Right forelimb (tissue), 1 donor: Measurements from ENCODE around the gene ZFHX3.
"Not testable (repeated sequence)": the region's sequence is repeated elsewhere in the genome, so short reads cannot be mapped to it uniquely, and the experiment has no call there.

Experiments used
- DNase-seq: peaks from one replicate; pipeline ENCODE4 v3.0.0-alpha.2; 2018

Gene ZFHX3

DNA sequence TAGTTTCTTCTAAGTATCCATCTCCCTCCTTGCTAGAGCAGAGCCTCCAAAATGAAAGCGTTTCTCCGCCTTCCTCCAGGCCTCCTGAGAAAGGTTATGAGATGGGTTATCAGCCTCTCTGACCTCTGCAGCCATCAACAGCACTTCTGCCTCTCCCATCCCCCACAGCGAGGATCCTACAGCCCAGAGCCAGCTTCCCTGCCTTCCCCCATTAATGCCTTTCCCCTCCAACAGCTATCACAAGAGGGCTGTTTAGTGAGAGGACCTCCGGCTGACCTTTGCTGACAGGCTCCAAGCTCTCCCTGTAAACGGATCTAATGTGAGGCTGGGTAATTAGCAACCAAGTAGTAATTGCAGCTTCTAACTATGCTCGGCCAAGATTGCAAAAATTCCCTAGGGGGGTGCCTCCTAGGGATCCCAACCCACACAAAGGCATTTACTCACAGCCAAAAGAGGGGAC lies 55.8 kb downstream of the ZFHX3 start:
- DNase-seq: no peak

DNA sequence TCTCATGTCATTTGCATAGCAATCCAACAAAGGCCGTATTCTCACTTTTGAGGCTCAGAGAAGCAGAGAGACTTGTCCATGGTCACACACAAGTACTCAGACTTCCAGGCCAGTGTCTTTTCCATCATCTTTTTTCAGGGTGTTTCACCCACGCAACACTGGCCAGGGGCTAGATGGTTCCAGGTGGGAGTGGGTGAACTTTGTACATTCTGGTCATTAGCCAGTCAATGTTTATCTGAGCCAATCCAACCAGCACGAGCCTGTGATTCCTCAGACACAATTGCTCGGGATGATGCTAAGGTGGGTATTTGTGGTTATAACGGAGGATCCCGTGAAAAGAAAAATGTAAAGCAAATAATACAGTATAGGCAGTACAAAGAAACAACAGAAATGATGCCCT lies 56.3 kb downstream of the ZFHX3 start:
- no peak for DNase-seq

DNA sequence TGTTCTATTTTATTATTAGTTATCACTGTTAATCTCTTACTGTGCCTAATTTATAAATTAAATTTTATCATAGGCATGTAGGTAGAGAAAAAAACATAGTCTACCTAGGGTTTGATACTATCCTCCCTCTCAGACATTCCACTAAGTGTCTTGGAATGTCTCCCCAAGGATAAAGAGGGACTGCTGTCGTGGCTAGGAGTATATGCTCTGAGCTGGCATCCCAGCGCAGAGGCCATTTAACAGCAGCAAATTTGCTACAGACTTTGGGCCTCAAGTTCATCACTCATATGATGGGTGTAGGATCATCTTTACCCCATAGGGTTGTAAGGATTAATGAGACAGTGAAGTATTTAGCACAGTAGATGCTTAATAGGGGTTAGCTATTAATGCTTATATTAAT lies 56.7 kb downstream of the ZFHX3 start:
- DNase-seq: no peak

DNA sequence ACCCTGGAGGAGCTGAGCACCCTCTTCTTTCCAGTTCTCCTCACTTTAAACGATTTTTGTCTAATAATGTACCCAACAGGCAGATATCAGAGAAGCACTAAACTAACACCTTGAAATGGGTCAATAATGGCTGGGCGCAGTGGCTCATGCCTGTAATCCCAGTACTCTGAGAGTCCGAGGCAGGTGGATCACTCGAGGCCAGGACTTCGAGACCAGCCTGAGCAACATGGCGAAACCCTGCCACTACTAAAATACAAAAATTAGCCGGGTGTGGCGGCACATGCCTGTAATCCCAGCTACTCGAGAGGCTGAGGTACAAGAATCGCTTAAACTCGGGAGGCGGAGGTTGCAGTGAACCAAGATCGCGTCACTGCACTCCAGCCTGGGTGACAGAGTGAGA lies 57.4 kb downstream of the ZFHX3 start:
- DNase-seq: no peak

DNA sequence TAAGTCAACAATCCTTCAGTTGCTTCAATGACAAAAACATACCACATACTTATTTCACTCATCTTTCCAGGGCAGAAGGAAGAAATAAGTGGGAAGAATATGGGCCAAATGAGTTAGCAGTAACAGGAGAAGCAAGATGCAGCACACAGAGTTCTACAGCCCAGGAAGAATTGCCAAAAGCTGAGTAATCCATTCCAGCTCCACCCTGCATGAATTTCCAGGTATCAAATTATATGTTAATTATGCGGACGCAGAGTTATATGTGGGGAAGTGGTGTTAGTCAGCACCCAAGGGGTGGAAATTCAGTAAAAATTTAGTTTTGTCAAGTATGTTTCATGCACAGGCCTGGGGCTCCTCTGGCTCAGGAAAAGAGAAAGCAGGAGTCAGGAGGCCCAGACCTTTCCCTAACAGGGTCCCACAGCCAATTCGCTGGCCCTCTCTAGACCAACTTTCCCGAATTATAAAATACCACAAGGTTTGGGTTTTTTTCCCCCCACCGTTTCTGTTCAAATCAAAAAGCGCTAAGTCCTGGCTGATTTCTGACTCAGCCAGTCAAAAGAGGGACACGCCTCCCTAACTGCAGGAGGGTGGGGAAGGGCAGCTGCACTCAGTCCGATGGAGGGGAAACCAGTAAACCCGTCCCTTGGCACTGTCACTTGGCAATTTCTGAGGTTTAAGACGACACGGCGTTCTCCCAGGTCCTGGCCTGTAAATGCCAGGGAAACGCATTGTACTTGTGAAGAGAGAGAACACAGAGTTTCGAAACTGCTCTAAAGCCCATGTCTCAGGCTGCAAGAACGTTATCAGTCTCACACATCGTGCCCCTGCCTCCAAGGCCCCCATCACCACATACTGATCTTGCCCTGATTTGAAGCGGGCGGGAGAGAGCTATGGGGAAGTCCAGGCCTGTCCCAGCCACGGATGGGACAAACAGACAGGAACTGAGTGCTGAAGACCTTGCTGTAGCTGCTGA lies 58.1 kb downstream of the ZFHX3 start:
- DNase-seq: peak; percentile 78

DNA sequence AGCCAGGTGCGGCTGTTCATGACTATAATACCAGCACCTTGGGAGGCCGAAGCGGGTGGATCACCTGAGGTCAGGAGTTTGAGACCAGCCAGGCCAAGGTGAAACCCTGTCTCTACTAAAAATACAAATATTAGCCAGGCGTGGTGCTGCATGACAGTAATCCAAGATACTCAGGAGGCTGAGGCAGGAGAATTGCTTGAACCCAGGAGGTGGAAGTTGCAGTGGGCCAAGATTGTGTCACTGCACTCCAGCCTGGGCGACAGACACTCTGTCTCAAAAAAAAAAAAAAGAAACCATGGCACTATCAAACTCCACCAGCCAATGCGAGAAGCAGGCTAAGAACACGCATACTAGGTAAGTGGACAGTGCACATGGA lies 58.7 kb downstream of the ZFHX3 start:
- DNase-seq: not testable (repeated sequence)

DNA sequence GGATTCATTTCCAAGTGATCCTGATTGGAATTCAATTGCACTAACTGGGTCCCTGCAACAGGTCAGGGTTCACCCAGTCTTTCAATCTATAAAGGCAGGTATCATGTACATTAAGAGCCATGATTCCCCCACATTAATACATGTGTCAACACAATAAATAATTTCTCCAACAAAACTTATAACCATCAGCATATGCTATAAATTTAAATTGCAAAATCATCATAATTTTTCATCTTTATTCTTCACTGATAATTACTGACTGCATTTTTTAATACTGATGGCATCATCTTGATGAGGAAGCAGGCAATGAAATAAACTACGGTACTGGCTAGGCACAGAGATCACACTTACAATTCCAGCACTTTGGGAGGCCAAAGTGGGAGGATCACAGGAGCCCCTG lies 59.4 kb downstream of the ZFHX3 start:
- DNase-seq: no peak

DNA sequence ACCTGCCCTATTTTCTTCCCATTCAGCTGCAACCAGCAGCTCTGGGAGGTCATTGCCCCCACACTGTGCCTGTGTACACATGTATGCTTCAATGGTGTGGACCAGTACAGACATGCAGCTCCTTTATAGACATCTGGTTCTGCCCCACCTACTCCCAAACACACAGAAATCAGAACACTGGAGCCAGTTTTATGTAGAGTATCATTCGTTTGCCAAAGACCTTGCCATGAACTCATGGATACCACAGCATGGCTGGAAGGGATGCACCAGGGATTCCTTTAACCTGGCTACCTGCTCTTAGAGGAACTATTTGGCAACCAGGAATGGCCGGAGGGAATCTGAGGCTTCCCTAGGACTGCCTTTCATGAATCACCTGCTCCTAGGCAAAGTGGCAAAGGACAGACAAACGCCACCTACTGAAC lies 60.4 kb downstream of the ZFHX3 start:
- DNase-seq: no peak

DNA sequence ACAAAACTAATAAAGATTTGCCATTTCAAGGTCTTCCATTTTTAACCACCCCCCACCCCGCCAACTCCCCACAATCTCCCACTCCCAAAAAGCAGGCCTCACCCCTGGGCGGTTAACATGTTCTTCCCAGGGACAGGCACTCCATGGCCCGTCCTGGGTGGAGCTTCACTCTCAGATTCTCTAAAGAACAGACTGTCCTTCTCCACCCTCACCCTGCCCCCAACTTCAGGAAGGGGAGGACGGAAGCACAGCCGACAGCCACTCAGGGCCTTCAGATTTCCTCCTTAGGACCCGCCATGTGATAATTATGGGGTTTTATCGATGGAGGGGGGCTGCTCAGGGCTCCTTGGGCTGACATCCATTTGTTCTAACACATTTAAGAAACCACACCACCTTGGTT lies 61.9 kb downstream of the ZFHX3 start:
- DNase-seq: peak; percentile 55

DNA sequence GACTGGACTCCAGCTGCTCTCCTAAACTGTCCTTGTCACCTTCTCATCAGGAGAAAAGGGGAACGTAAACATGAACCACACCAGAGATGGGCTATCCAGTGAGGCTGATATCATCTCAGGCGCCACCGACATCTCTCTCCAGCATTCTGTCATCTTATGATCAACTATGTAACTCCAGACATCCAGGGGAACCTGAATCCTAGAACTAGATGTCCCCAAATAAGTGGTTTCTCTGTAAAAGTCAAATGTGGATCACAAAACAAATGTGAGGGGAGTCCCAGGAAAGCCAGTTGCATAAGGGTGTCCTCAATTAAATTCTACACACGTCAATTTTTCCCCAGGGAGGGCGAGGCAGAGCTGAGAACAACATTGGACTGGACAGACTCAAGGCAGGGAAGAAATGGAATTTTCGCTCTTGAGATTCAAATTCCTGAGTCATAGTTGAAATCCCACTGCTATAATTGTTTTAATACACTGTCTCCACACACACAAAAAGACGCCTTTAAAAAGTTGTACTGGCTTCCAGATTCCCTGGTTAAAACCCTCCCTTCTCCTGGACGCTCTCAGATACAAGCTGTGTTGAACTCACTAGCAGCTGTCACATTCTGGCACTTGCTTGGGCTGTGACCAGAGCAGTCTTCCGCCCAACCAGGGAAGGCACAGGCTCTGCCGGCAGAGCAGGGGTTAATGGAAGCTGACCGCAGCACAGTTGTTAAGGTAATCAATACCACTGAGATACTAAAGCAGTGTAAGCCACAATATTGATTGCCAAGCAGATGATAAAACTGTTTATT lies 62.6 kb downstream of the ZFHX3 start:
- peak; percentile 63 for DNase-seq

DNA sequence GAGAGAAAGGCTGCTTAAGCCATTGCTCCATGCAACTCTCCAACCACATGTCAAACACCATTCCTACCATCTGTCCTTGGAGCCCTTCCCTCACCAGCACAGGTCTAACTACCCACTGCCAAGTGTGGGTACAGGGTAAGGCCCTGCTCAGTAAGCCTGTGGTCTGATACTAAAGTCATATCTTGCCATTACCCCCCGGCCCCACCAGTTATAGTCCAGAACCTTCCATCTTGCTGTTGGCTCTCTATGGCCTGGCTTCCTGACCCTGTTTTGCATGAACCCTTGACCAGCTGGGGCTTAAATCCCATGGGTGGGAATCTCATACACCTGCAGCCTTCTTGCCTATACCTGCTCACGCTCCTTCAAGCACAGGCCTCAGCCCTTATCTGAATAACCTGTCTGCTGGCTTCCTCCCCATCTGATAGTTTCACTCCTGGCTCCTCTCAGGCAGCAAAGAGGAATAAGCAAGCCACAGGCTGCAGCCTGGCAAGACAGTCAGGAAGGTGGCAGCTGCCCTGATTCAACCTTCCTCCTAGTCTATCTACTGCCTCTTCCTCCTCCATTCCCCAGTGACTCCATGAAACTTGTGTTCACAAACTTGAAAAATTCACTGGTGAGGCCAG lies 64.1 kb downstream of the ZFHX3 start:
- DNase-seq: no peak

DNA sequence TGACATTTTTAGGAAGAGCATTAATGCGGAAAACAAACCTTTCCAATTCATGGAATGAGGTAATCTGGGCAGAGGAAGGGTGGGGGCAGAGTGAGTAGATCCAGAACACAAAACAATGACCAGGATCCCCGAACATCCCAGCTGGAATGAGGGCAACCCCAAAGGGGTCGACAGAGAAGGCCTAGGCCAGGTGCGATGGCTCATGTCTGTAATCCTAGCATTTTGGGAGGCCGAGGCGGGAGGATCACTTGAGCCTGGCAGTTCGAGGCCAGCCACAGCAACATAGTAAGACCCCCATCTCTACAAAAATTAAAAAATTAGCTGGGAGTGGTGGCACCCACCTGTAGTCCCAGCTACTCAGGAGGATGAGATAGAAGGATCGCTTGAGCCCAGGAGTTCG lies 64.7 kb downstream of the ZFHX3 start:
- DNase-seq: no peak

DNA sequence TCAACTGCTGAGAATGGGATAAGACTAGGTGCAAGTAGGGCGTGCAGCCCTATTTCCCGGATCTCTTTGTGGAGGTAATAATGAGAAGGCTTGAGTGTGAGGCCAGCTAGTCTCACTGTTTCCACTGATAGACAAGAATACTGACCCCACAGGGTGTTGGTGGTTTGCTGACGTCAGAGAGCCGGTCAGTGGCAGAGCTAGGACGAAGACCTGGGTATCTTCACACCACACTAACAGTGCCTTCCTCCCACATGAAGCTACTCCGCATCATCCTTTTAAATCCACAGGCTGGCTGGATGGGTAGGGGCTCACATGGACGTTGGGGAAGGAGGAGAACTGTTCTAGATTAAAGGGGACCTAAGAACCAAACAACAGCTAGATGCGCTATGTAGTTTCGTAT lies 68.0 kb downstream of the ZFHX3 start:
- DNase-seq: no peak

DNA sequence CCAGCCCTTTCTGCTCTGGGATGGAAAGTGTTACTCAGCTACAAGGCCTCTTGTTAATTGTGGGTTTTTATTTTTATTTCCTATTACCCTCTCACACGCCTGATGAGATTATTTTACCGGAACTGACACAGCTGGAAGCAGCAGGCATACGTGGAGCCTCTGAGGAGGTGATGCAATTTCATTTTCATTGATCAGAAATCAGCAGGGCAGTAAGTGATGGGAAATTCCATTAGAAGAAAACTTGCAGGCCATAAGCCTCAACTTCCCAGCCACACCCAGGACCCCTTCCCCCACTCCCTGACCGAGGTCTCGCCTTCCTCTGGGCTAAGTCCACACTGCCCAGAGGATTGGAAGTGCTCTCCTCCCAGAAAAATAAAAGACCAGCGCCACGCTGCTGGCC lies 69.7 kb downstream of the ZFHX3 start:
- no peak for DNase-seq

DNA sequence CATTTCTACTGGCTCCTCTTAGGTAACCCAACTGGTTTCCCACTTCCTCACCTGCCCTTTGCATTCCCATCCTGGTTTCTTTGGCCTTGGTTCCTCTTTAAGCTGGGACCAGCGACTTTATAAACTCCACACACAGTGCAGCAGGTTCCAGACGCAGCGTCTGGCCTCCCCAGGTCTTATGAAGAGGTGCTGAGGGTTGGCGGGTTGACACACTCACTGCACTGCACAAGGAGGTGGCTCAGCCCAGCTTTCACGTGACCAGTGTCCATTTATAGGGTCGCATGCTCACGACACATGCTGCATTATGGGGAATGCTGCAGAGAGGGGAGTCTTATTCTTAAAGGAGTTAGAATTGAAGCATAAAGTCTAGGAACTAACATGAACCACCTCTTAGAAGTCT lies 70.8 kb downstream of the ZFHX3 start:
- no peak for DNase-seq

DNA sequence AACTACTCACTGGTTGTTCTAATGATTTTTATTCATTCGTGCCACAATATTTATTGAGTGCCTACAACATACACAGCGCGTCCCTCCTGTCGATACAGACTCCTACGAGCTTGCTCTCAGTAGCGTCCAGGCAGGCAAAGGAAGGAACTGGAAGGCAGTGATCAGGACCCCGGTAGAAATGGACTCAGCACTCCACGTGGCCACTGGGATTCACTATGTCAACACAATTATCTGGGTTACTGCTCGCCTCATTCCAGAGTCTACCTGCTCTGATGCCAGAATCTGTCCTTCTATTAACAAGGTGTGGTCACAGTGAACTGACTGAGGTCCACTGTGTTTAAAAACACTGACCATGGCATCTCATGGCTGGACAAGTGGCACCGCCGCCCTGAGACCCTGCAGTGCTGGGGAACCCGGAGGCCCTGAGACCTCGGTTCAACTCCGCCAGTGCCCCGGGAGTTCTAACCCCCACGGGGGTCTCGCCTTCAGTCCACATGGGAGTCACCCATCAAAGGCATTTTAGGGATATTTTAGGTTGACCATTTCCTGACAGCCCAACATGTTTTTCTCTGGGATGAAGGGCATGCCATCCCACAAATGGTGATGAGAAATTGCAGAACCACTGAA lies 71.4 kb downstream of the ZFHX3 start:
- DNase-seq: no peak

DNA sequence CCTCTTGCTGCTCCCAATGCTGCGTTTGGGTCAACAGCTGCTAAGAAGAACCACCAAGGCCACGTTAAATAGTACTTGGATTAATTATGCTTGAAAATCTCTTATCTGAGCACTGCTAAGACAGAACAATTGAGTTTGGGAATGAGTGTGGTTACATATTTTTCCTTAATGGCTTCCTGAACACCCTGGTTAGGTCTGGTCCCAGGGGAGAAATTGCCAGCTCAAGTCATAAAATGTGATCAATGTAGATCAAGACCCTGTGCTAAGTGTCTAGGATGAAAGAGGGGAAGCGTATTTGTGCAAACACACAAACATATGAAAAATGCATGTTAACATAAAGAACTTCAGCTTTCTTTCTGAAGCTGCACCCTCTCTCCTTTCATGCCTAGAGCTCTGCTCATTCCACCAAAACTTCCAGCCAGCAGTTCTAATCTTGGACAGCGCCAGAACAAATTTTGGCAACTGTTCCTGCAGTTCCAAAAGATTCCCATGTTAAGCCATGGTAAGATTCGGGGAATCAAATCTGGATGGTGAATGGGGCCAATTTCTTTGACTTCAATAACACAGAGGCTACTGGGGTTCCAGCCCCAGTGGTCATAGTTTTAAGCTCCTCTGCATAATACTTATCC lies 72.0 kb downstream of the ZFHX3 start:
- DNase-seq: no peak

DNA sequence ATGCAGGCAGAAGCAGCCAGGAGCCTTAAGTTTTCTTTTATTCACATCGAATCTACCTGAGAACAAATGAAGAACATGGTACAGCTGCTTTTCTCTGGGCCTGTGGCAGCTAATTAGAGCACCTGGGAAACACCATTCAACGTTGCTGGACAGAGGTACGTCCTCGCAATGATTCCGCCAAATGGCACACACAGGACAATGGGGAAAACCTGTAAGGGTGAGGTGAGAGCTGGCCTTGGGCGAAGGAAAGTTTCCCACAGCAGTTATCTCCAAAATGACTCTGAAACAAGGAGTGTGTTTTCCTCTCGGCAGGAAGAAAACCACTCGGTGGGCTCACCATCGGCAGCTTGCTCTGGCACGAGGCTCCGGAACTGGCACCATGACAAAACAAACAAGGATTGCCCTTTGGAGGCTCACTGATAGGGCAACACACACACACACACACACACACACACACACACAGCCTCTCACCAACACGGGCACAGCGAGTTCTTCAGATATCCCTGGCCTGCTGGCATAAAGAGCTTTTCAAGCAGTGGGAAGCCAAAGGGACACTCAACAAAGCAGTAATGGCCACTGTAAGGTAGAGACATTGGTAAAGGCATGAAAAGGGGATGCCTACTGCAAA lies 73.7 kb downstream of the ZFHX3 start:
- no peak for DNase-seq

DNA sequence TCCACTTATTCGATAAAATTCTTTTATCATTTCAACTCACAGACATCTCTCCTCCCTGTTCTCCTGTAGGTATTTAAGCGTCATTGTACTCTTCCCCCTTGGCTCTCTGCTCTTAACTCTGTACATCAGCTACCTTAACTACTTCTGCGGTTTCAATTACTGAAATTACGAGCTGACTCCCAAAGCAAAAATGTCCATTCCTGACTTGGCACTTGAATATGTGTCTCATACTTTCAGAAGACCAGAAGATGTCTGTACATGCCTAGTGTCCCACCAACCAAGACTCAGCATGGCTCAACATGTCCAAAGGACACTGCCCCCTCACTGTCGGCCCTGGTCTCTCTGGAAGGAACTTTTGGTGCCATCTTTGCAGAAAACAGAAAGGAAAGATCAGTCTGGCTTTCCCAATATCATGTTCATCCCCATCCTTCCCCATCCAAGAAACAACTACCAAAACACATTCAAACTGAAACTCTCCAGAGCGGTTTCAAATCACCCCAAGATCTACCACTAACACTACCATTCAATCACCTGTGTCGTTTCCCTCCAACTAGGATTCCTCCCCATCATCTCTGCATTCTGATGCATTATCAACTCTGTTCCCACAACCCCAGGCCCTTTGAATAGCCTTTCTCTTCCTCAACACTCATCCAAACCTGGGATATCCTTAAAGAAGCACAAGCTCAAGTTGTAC lies 74.9 kb downstream of the ZFHX3 start:
- no peak for DNase-seq

DNA sequence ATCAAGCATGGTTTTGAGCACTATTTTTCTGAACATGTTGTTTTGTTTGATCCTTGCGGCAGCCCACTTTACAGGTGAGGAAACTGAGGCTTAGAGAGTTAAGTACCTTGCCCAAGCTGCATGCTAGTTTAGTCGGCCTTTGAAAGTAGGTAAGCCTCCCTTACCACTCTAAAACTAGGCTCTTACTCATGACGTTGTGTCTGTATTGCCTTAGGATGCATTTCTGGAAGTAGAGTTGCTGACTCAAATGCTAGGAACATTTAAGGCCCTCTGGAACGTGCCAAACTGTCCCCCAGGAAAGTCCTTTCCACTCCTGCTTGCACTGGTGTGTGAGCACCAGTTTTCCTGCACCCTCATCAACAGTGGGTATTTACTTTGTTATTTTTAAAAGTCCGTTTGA lies 76.6 kb downstream of the ZFHX3 start:
- DNase-seq: no peak

DNA sequence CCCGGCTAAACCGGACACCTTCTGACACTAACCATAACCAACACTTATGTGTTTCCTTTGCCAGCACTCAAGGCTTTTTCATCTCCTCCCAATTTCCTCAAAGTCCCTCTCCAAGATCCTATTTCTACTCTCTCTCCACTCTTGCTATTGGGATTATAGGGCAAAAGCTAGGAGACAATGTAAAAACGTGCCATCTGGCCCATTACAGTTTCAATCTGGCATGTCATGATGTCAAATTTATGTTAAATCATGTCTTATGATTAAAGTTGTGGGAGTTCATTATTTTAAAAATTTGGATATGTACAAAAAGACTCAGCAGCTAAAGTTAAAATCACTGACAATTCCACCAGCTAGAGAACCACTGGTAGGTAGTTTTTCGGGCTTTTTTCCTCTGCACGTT lies 77.3 kb downstream of the ZFHX3 start:
- no peak for DNase-seq
